PC-3 (cell line): ENCODE measurements around the gene DENND11. TPM values are rescaled to one million over a fixed set of nuclear protein-coding genes. Genes with fewer than 3 reads are reported as not detected.

Source experiments
- ATAC-seq: fragments of 200-7000 bp; cut with Tn5 transposase; 2 replicates; pipeline ENCODE4 v1.9.1; 2020; ENCODE audit warnings: mild to moderate bottlenecking, moderate library complexity
- BruUV-seq: library from RNA; stranded (reverse); fragments of 400-500 nt; replicated peaks from 2 replicates; lab custom pipeline; 2021; lab: Mats Ljungman, UMichigan
- CTCF ChIA-PET: fragments of 300-600 bp; sonication (Branson Sonifier 250); formaldehyde crosslinking; loops from one replicate; lab custom pipeline; 2022; ENCODE audit warnings: antibody characterized with exemption; lab: Charles Lee
- POLR2A ChIA-PET: fragments of 300-600 bp; sonication (Branson Sonifier 250); formaldehyde crosslinking; loops from one replicate; lab custom pipeline; 2022; ENCODE audit warnings: antibody characterized with exemption; ENCODE audit not compliant: unreplicated experiment; lab: Charles Lee
- DNase-seq: peaks from one replicate; pipeline ENCODE4 v3.0.0-alpha.2; 2015
- H2AFZ ChIP-seq: fragments of 300-600 bp; sonication (generic); 2 replicates; pipeline ENCODE4 v1.6.0; 2016; ENCODE audit warnings: antibody characterized with exemption, low read length
- H3F3A ChIP-seq: fragments of 300-600 bp; sonication (generic); one replicate; pipeline ENCODE4 v1.6.0; 2017; ENCODE audit warnings: antibody characterized with exemption, low read length, control low read depth, mild to moderate bottlenecking; ENCODE audit not compliant: unreplicated experiment
- H3K27ac ChIP-seq: fragments of 300-600 bp; sonication (generic); 2 replicates; pipeline ENCODE4 v1.5.1; 2016; ENCODE audit warnings: mild to moderate bottlenecking, low read length
- H3K27me3 ChIP-seq: fragments of 300-600 bp; sonication (generic); 2 replicates; pipeline ENCODE4 v1.6.1; 2016; ENCODE audit warnings: low read length, mixed read lengths
- H3K36me3 ChIP-seq: fragments of 300-600 bp; sonication (generic); 2 replicates; pipeline ENCODE4 v1.6.1; 2016; ENCODE audit warnings: low read depth, mixed run types, low read length, mixed read lengths
- H3K4me1 ChIP-seq: fragments of 300-600 bp; sonication (generic); 2 replicates; pipeline ENCODE4 v1.5.1; 2016; ENCODE audit warnings: low read length; ENCODE audit not compliant: insufficient read depth
- H3K4me2 ChIP-seq: fragments of 300-600 bp; sonication (generic); 2 replicates; pipeline ENCODE4 v1.6.0; 2016; ENCODE audit warnings: low read length
- H3K4me3 ChIP-seq: fragments of 300-600 bp; sonication (generic); 2 replicates; pipeline ENCODE4 v1.5.1; 2016; ENCODE audit warnings: mild to moderate bottlenecking, low read length, mixed read lengths
- H3K79me2 ChIP-seq: fragments of 300-600 bp; sonication (generic); 2 replicates; pipeline ENCODE4 v1.6.1; 2017; ENCODE audit warnings: low read length, mixed read lengths
- H3K9ac ChIP-seq: fragments of 300-600 bp; sonication (generic); 2 replicates; pipeline ENCODE4 v1.6.0; 2016; ENCODE audit warnings: mild to moderate bottlenecking, low read length
- H3K9me2 ChIP-seq: fragments of 300-600 bp; sonication (generic); replicated peaks from 2 replicates; pipeline ENCODE4 v1.6.1; 2016; ENCODE audit warnings: mixed run types, low read length, mixed read lengths
- H3K9me3 ChIP-seq: fragments of 300-600 bp; sonication (generic); 2 replicates; pipeline ENCODE4 v1.6.1; 2016; ENCODE audit warnings: low read length, mixed read lengths
- H4K20me1 ChIP-seq: fragments of 300-600 bp; sonication (generic); 2 replicates; pipeline ENCODE4 v1.6.1; 2016; ENCODE audit warnings: low read length, mixed read lengths
- CTCF ChIP-seq: fragments of 300-600 bp; sonication (generic); conservative IDR thresholded peaks from 2 replicates; pipeline ENCODE4 v1.5.1; 2017; ENCODE audit warnings: antibody characterized with exemption, low read depth, mild to moderate bottlenecking, low read length
- EZH2 ChIP-seq: fragments of 300-600 bp; sonication (generic); IDR thresholded peaks from one replicate; pipeline ENCODE4 v1.6.1; 2017; ENCODE audit warnings: antibody characterized with exemption, mild to moderate bottlenecking, low read length; ENCODE audit not compliant: unreplicated experiment
- EZH2phosphoT487 ChIP-seq: fragments of 300-600 bp; sonication (generic); IDR thresholded peaks from 2 replicates; pipeline ENCODE4 v1.6.1; 2018; ENCODE audit warnings: mild to moderate bottlenecking, antibody characterized with exemption, low read length, borderline replicate concordance
- intact Hi-C: fragments of 100-400 bp; cut with micrococcal nuclease; formaldehyde crosslinking; loops from 2 replicates; pipeline ENCODE4 v1.9.0; 2023
- total RNA-seq: library from RNA; depleted of rRNA; stranded (reverse); fragments of >200 nt; gene quantifications from 2 replicates; pipeline ENCODE4 v1.2.3, GENCODE V29; 2014

DENND11 gene
- total RNA-seq, 1 experiment from 2014 or later: 6.7 TPM

- CTCF ChIA-PET: no interaction called here
- no TSS peak for BruUV-seq
- no peaks in the 10 kb centered on the region for H3K79me2 ChIP-seq
Observed at GRCh38 chr7:141685285-141686023, 16.5 kb downstream of the DENND11 start.

GRCh38 chr7:141679014-141679413 lies 23.0 kb downstream of the DENND11 start:
- Histone ChIP-seq H3K27me3 (no peaks in the 10 kb centered on the region), H3K36me3 (no peaks in the 10 kb centered on the region; the same call in 1 of the 2 replicates), H3K79me2 (no peaks in the 10 kb centered on the region), H4K20me1 (no peaks in the 10 kb centered on the region), H3K9me3 (no peaks in the 10 kb centered on the region), H3K4me3 (no peak overlapping the region), H3K27ac (no peak overlapping the region), H2AFZ (no peak overlapping the region), H3K4me1 (peaks cover 27% of the 10 kb centered on the region), H3F3A (no peaks in the 10 kb centered on the region), H3K9ac (no peak overlapping the region), H3K9me2 (no peaks in the 10 kb centered on the region), H3K4me2 (no peak overlapping the region)
- intact Hi-C loops: no loop called here
- ChIA-PET POLR2A (interaction anchor here (0.7 kb wide), 1 partner anchor 50 kb away, joined by 4 read pairs; no protein-coding TSS in a partner anchor), CTCF (no interaction called here)
- ATAC-seq (no peak), DNase-seq (no peak)
- TF ChIP-seq CTCF: no peak
- no peak for TF ChIP-seq EZH2
- no peak for TF ChIP-seq EZH2phosphoT487
- BruUV-seq: no TSS peak

More at GRCh38 chr7:141685285-141686023, 16.5 kb downstream of the DENND11 start:
- Histone ChIP-seq H4K20me1 (no peaks in the 10 kb centered on the region), H3K9me3 (no peaks in the 10 kb centered on the region), H3K36me3 (no peaks in the 10 kb centered on the region; the same call in 1 of the 2 replicates), H3K9ac (no peak overlapping the region), H2AFZ (no peak overlapping the region), H3K9me2 (no peaks in the 10 kb centered on the region), H3K4me1 (no peaks in the 10 kb centered on the region), H3K27ac (no peak overlapping the region), H3F3A (no peaks in the 10 kb centered on the region), H3K4me2 (no peak overlapping the region), H3K27me3 (no peaks in the 10 kb centered on the region), H3K4me3 (no peak overlapping the region)
- intact Hi-C loops: no loop called here
- ATAC-seq: no peak
- no peak for TF ChIP-seq EZH2
- TF ChIP-seq CTCF: no peak
- TF ChIP-seq EZH2phosphoT487: no peak
- POLR2A ChIA-PET: no interaction called here
- DNase-seq: no peak

- H3K9me3 ChIP-seq: no peaks in the 10 kb centered on the region
- no peaks in the 10 kb centered on the region for H4K20me1 ChIP-seq
- no peaks in the 10 kb centered on the region; the same call in 1 of the 2 replicates for H3K36me3 ChIP-seq
- no peaks in the 10 kb centered on the region for H3K27me3 ChIP-seq
- intact Hi-C loops: loop anchor here (1.0 kb wide), 1 partner anchor 19 kb away; no protein-coding TSS in a partner anchor
- ChIA-PET POLR2A (no interaction called here), CTCF (no interaction called here)
- DNase-seq (peak; percentile 88), ATAC-seq (peak; percentile 60)
- H3K4me2 ChIP-seq: peak overlapping the region; percentile 37
- H3K79me2 ChIP-seq: no peaks in the 10 kb centered on the region
- H2AFZ ChIP-seq: no peak overlapping the region
- TF ChIP-seq EZH2: no peak
- no peak for TF ChIP-seq EZH2phosphoT487
- TF ChIP-seq CTCF: no peak
- no peaks in the 10 kb centered on the region for H3F3A ChIP-seq
- H3K4me1 ChIP-seq: peaks cover 29% of the 10 kb centered on the region
- peak overlapping the region; percentile 82 for H3K27ac ChIP-seq
- peak overlapping the region; percentile 23; the same call in 1 of the 2 replicates for H3K9ac ChIP-seq
- no peak overlapping the region for H3K4me3 ChIP-seq
- no TSS peak for BruUV-seq
- no peaks in the 10 kb centered on the region for H3K9me2 ChIP-seq
Observed at GRCh38 chr7:141676618-141677017, 25.3 kb downstream of the DENND11 start.
